Osteoblast (primary cell): ENCODE measurements around the gene LHFPL2. TPM values are rescaled to one million over a fixed set of nuclear protein-coding genes. Genes with fewer than 3 reads are reported as not detected.
A peak's percentile ranks its signal among the peaks of the same experiment; 100 is the strongest.

Experiments
- DNase-seq: peaks from one replicate; pipeline ENCODE4 v3.0.0; 2011; ENCODE audit warnings: low spot score, mixed read lengths; ENCODE audit not compliant: insufficient read length; ENCODE audit errors: missing footprints
- H2AFZ ChIP-seq: 2 replicates; pipeline ENCODE4 v1.6.0; 2011; ENCODE audit warnings: mild to moderate bottlenecking, low read length
- H3K27ac ChIP-seq: 2 replicates; pipeline ENCODE4 v1.5.1; 2011; ENCODE audit warnings: mild to moderate bottlenecking, low read depth, low read length, moderate library complexity
- H3K27me3 ChIP-seq: 2 replicates; pipeline ENCODE4 v1.6.0; 2012; ENCODE audit warnings: mild to moderate bottlenecking, control low read depth, inconsistent platforms, low read length, moderate library complexity; ENCODE audit not compliant: insufficient read depth
- H3K36me3 ChIP-seq: 2 replicates; pipeline ENCODE4 v1.5.1; 2011; ENCODE audit warnings: mild to moderate bottlenecking, low read length, control low read depth, moderate library complexity; ENCODE audit not compliant: insufficient read depth
- H3K4me1 ChIP-seq: 2 replicates; pipeline ENCODE4 v1.5.1; 2011; ENCODE audit warnings: mild to moderate bottlenecking, low read length, control low read depth, moderate library complexity; ENCODE audit not compliant: insufficient read depth
- H3K4me2 ChIP-seq: 2 replicates; pipeline ENCODE4 v1.6.0; 2011; ENCODE audit warnings: mild to moderate bottlenecking, low read length; ENCODE audit not compliant: insufficient read depth
- H3K4me3 ChIP-seq: fragments of 200-600 bp; sonication (generic); 3 replicates; pipeline ENCODE4 v1.5.1; 2012; ENCODE audit warnings: mild to moderate bottlenecking, low read length, inconsistent platforms; ENCODE audit not compliant: insufficient read depth
- H3K79me2 ChIP-seq: 2 replicates; pipeline ENCODE4 v1.6.0; 2012; ENCODE audit warnings: mild to moderate bottlenecking, low read length, control low read depth, inconsistent platforms; ENCODE audit not compliant: insufficient read depth
- H3K9me3 ChIP-seq: 2 replicates; pipeline ENCODE4 v1.5.1; 2011; ENCODE audit warnings: low read depth, low read length, control low read depth
- H4K20me1 ChIP-seq: 2 replicates; pipeline ENCODE4 v1.6.0; 2012; ENCODE audit warnings: mild to moderate bottlenecking, low read length, control low read depth; ENCODE audit not compliant: insufficient read depth
- total RNA-seq: library from RNA; depleted of rRNA; stranded (reverse); fragments of >200 nt; gene quantifications from 2 replicates; pipeline ENCODE4 v1.2.3, GENCODE V29; 2012
- TF ChIP-seq, protein P1 (sequence below): IDR thresholded peaks from 2 replicates; pipeline ENCODE4 v1.5.1; 2011; ENCODE audit warnings: mild to moderate bottlenecking, low read depth, low read length, moderate library complexity; ENCODE audit errors: extremely low read depth

LHFPL2 gene
- total RNA-seq, 1 donor, result 64.4 TPM

DNA sequence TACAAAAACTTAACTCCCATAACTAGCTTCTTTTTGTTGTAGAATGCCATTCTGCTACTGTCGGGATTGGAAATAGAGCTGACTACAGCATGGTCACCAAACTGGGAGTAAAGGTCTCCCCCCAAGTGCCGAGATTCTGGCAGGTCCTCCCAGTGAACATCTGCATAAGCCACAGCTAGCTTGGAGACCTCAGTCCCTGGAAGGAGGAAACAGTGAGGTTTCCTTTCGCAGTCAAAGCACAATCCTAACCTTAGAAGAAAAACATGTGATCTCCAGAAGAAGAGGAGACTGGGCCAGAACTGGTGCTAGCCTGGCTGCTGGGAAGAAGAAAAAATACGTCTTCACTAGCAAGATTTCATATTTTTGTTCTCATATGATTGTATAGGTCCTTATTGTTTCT, 160.7 kb downstream of the LHFPL2 start:
- peaks cover 8% of the 10 kb centered on the region for H3K79me2 ChIP-seq

DNA sequence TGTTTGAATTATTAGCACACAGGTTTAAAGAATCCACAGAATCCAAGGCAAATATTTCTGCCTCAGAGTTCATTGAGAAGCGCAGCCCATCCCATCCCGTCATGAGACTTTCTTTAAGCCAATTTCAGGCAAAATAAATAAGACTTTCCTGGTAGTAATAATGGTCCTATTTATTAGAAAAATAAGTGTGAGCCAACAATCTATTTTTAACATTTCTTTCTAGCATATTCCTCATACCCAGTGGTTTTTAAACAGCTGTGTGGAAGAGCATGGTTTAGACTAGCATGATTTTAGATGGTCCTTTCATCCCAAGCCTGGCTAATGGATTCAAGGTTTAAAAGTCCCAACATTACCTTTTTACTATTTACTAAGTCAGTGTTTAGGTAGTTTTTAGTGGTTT, 162.4 kb downstream of the LHFPL2 start:
- no peak overlapping the region for H3K27ac ChIP-seq
- H3K4me1 ChIP-seq, result peaks cover 9% of the 10 kb centered on the region
- no peak overlapping the region for H2AFZ ChIP-seq
- TF ChIP-seq, protein P1, sequence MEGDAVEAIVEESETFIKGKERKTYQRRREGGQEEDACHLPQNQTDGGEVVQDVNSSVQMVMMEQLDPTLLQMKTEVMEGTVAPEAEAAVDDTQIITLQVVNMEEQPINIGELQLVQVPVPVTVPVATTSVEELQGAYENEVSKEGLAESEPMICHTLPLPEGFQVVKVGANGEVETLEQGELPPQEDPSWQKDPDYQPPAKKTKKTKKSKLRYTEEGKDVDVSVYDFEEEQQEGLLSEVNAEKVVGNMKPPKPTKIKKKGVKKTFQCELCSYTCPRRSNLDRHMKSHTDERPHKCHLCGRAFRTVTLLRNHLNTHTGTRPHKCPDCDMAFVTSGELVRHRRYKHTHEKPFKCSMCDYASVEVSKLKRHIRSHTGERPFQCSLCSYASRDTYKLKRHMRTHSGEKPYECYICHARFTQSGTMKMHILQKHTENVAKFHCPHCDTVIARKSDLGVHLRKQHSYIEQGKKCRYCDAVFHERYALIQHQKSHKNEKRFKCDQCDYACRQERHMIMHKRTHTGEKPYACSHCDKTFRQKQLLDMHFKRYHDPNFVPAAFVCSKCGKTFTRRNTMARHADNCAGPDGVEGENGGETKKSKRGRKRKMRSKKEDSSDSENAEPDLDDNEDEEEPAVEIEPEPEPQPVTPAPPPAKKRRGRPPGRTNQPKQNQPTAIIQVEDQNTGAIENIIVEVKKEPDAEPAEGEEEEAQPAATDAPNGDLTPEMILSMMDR, result no peak
- peaks cover 5% of the 10 kb centered on the region for H3K79me2 ChIP-seq
- no peaks in the 10 kb centered on the region for H3K9me3 ChIP-seq
- no peak overlapping the region for H3K4me3 ChIP-seq
- no peaks in the 10 kb centered on the region for H3K27me3 ChIP-seq
- no peaks in the 10 kb centered on the region for H4K20me1 ChIP-seq
- H3K4me2 ChIP-seq, result no peak overlapping the region
- DNase-seq, result no peak
- H3K36me3 ChIP-seq, result peaks cover 18% of the 10 kb centered on the region

More for the DNA sequence above, 160.7 kb downstream of the LHFPL2 start:
- Histone ChIP-seq H3K4me1 (peaks cover 9% of the 10 kb centered on the region), H3K27me3 (no peaks in the 10 kb centered on the region), H3K27ac (no peak overlapping the region), H3K36me3 (peaks cover 18% of the 10 kb centered on the region), H3K4me3 (no peak overlapping the region), H2AFZ (no peak overlapping the region), H4K20me1 (no peaks in the 10 kb centered on the region), H3K9me3 (no peaks in the 10 kb centered on the region), H3K4me2 (no peak overlapping the region)
- TF ChIP-seq, protein P1, result no peak
- DNase-seq, result no peak

GRCh38 chr5:78483809-78484521, 164.6 kb downstream of the LHFPL2 start:
- Histone ChIP-seq H3K27ac (peak overlapping the region; percentile 57), H3K4me2 (no peak overlapping the region), H3K4me3 (no peak overlapping the region), H3K79me2 (no peaks in the 10 kb centered on the region), H3K36me3 (peaks cover 14% of the 10 kb centered on the region), H3K9me3 (no peaks in the 10 kb centered on the region), H4K20me1 (no peaks in the 10 kb centered on the region), H3K27me3 (no peaks in the 10 kb centered on the region), H3K4me1 (peaks cover 9% of the 10 kb centered on the region), H2AFZ (no peak overlapping the region)
- DNase-seq, result no peak
- TF ChIP-seq, protein P1, result no peak

GRCh38 chr5:78482948-78483347, 165.6 kb downstream of the LHFPL2 start:
- TF ChIP-seq, protein P1, result no peak
- Histone ChIP-seq H3K79me2 (no peaks in the 10 kb centered on the region), H3K4me1 (peaks cover 9% of the 10 kb centered on the region), H2AFZ (no peak overlapping the region), H3K27me3 (no peaks in the 10 kb centered on the region), H3K4me2 (no peak overlapping the region), H3K4me3 (no peak overlapping the region), H3K9me3 (no peaks in the 10 kb centered on the region), H4K20me1 (no peaks in the 10 kb centered on the region), H3K36me3 (peaks cover 4% of the 10 kb centered on the region), H3K27ac (no peak overlapping the region)
- DNase-seq, result no peak
